Liver (tissue), 3 donors: ENCODE measurements around the gene ZNF747.

ENCODE experiments used
- EGR1 ChIP-seq, 2 donors: IDR thresholded peaks; 2 replicates each; pipeline ENCODE4 v1.6.1; 2016 to 2018; ENCODE audit warnings: antibody characterized with exemption in 2 of 2, low read depth in 2 of 2
- FOXA1 ChIP-seq: IDR thresholded peaks from 2 replicates; pipeline ENCODE4 v1.6.1; 2016; ENCODE audit warnings: antibody characterized with exemption
- GABPA ChIP-seq, 2 donors: IDR thresholded peaks in 1 of 2; conservative IDR thresholded peaks in 1 of 2; 2 replicates each; pipeline ENCODE4 v1.6.1; 2016; ENCODE audit warnings: antibody characterized with exemption in 2 of 2, mild to moderate bottlenecking in 1 of 2, moderate library complexity in 1 of 2
- HNF4A ChIP-seq, 2 donors: conservative IDR thresholded peaks; 2 replicates each; pipeline ENCODE4 v1.6.1; 2016; ENCODE audit warnings: antibody characterized with exemption in 2 of 2, mild to moderate bottlenecking in 2 of 2
- HNF4G ChIP-seq: IDR thresholded peaks from 2 replicates; pipeline ENCODE4 v1.6.1; 2016; ENCODE audit warnings: antibody characterized with exemption
- RAD21 ChIP-seq, 2 donors: IDR thresholded peaks; 2 replicates each; pipeline ENCODE4 v1.6.1; 2016; ENCODE audit warnings: antibody characterized with exemption in 2 of 2, mild to moderate bottlenecking in 2 of 2
- REST ChIP-seq: IDR thresholded peaks from 2 replicates; pipeline ENCODE4 v1.6.1; 2016; ENCODE audit warnings: antibody characterized with exemption, mild to moderate bottlenecking
- RXRA ChIP-seq, 2 donors: IDR thresholded peaks; 2 replicates each; pipeline ENCODE4 v1.6.1; 2017 to 2018; ENCODE audit warnings: antibody characterized with exemption in 2 of 2, mild to moderate bottlenecking in 1 of 2
- TAF1 ChIP-seq: conservative IDR thresholded peaks from 2 replicates; pipeline ENCODE4 v1.6.1; 2016; ENCODE audit warnings: antibody characterized with exemption, mild to moderate bottlenecking
- YY1 ChIP-seq: IDR thresholded peaks from 2 replicates; pipeline ENCODE4 v1.6.1; 2016; ENCODE audit warnings: antibody characterized with exemption, mild to moderate bottlenecking
- TF ChIP-seq, protein P1 (sequence below): IDR thresholded peaks from 2 replicates; pipeline ENCODE4 v1.6.1; 2016; ENCODE audit warnings: antibody characterized with exemption
- TF ChIP-seq, protein P2 (sequence below): IDR thresholded peaks from 2 replicates; pipeline ENCODE4 v1.6.1; 2016; ENCODE audit warnings: antibody characterized with exemption
- TF ChIP-seq, protein P3 (sequence below): fragments of 150-350 bp; IDR thresholded peaks from 2 replicates; pipeline ENCODE4 v1.5.1; 2017; ENCODE audit warnings: improper control_type of control experiment, low read depth, low read length; ENCODE audit not compliant: missing input control
- TF ChIP-seq, protein P4 (sequence below): IDR thresholded peaks from 2 replicates; pipeline ENCODE4 v1.6.1; 2016; ENCODE audit warnings: antibody characterized with exemption
- donor health status: healthy.
- donor health status: healthy.

DNA sequence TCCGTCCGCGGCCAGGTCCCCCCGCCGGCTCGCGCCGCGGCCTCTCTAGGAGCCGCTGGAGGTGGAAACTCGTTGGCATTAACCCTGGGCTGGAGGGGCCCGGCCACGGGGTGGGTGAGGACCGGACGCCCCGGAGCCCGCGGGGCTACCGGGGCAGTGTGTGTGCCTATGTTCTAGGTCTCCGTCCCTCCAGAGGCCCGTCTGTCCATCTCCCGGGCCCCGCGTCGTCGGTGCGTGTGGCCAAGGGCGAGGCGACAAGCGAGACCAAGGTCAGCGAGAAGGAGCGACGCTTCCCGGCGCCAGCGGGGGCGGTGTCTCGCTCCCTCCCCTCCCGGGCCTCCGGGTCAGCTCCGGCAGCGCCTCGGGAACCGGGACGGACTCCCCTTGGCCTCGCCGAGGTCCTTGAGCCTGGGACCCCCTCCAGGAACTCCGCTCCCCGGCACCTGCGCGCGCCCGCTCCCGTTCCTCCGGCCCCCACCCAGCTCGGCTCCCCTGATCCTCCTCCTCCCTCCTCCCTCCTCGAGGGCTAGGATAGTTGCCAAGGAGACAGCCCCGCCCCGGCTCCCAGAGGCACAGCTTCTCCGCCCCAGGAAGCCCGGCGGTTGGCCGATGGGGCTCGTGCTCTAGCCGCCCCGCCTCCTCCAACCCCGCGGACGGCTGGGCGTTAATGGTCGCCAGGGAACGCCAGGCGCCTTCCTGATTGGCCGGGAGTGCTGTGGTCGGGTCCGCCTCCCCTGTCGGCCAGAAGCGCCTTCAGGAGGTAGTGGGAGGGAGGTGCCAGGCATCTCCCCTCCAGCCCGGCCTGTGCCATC, 7.6 kb downstream of the ZNF747 start:
- TF ChIP-seq, protein P1, sequence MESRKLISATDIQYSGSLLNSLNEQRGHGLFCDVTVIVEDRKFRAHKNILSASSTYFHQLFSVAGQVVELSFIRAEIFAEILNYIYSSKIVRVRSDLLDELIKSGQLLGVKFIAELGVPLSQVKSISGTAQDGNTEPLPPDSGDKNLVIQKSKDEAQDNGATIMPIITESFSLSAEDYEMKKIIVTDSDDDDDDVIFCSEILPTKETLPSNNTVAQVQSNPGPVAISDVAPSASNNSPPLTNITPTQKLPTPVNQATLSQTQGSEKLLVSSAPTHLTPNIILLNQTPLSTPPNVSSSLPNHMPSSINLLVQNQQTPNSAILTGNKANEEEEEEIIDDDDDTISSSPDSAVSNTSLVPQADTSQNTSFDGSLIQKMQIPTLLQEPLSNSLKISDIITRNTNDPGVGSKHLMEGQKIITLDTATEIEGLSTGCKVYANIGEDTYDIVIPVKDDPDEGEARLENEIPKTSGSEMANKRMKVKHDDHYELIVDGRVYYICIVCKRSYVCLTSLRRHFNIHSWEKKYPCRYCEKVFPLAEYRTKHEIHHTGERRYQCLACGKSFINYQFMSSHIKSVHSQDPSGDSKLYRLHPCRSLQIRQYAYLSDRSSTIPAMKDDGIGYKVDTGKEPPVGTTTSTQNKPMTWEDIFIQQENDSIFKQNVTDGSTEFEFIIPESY = no peak
- TF ChIP-seq, protein P2, sequence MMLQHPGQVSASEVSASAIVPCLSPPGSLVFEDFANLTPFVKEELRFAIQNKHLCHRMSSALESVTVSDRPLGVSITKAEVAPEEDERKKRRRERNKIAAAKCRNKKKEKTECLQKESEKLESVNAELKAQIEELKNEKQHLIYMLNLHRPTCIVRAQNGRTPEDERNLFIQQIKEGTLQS = no peak
- TF ChIP-seq, protein P3, sequence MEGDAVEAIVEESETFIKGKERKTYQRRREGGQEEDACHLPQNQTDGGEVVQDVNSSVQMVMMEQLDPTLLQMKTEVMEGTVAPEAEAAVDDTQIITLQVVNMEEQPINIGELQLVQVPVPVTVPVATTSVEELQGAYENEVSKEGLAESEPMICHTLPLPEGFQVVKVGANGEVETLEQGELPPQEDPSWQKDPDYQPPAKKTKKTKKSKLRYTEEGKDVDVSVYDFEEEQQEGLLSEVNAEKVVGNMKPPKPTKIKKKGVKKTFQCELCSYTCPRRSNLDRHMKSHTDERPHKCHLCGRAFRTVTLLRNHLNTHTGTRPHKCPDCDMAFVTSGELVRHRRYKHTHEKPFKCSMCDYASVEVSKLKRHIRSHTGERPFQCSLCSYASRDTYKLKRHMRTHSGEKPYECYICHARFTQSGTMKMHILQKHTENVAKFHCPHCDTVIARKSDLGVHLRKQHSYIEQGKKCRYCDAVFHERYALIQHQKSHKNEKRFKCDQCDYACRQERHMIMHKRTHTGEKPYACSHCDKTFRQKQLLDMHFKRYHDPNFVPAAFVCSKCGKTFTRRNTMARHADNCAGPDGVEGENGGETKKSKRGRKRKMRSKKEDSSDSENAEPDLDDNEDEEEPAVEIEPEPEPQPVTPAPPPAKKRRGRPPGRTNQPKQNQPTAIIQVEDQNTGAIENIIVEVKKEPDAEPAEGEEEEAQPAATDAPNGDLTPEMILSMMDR = peak; percentile 8
- no peak for TF ChIP-seq REST
- TF ChIP-seq RAD21 (IDR thresholded peaks at IDR 0.05) = peak; percentile 37 to 41
- no peak for TF ChIP-seq HNF4G
- TF ChIP-seq, protein P4, sequence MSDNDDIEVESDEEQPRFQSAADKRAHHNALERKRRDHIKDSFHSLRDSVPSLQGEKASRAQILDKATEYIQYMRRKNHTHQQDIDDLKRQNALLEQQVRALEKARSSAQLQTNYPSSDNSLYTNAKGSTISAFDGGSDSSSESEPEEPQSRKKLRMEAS = peak; percentile 59
- peak; percentile 72 to 86 for TF ChIP-seq GABPA (IDR thresholded peaks at IDR 0.05 in 1 of 2, conservative IDR thresholded peaks at IDR 0.05 in 1 of 2)
- TF ChIP-seq HNF4A (conservative IDR thresholded peaks at IDR 0.05) = peak; percentile 17 to 32
- TF ChIP-seq TAF1 = no peak
- no peak for TF ChIP-seq RXRA (IDR thresholded peaks at IDR 0.05)
- peak; percentile 58 to 65 for TF ChIP-seq EGR1 (IDR thresholded peaks at IDR 0.05; ENCODE audit: low read depth in 2 of 2)
- TF ChIP-seq FOXA1 = no peak
- peak; percentile 90 for TF ChIP-seq YY1
